Measurements from ENCODE around the gene RFX2.

GRCh38 chr19:6000228-6000847 lies 110.0 kb downstream of the RFX2 start:
- no peak for TF ChIP-seq CTCF (conservative IDR thresholded peaks at IDR 0.05; ENCODE audit: low read length)
- TF ChIP-seq EZH2phosphoT487 (IDR thresholded peaks at IDR 0.05; ENCODE audit: borderline replicate concordance): no peak

Measured in Loucy (cell line).